LNCAP (cell line): ENCODE measurements around the gene DAPK3.

Source experiments
- TF ChIP-seq, protein P1 (sequence below): fragments of 450-650 bp; IDR thresholded peaks from 2 replicates; pipeline ENCODE4 v1.5.1; 2017; ENCODE audit warnings: mild to moderate bottlenecking

The DAPK3 gene

DNA sequence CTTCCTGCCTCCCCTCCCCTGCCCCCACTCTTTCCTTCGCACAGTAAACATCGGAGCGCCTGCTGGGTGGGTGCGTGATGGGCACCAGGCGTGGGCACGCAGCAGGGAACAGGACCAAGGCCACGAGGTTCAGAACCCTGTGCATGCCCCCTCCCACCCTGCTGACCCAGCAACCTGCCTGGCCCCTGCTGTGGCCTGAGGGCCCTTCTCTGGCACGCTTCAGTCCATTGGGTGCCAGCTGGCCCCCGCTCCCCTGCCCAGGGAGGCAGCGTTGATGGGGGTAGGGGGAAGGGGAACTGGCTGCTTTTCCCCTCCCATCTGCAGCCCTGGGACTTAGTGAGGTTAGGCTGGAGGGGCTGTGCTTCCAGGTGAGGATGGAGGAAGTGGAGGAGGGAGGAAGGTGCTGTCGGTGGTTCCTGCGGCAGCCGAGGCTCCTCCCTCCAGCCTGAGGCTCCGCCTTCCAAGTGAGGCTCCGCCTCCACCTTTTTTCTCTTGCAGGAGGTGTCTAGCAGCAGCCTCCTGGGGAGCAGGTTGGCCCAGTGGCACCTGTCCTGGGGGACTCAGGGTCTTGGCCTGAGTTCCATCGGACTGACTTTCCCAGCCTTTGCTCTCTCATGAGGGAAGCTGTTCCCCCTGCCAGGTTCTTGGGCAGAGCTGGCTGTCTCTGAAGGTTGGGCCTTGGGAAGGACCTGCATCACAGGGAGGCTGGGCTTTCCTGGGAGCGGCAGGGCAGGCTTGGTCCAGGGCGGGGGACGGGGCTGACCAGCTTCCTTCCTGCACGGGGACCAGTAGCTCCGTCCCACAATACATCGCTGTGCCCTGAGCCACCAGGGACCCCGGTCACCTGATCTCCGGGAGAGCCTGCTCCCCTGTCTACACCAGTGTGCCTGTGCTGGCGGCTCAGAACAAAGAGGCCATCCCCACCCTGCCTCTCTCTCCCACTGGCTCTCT lies 43.9 kb upstream of the DAPK3 start:
- TF ChIP-seq, protein P1, sequence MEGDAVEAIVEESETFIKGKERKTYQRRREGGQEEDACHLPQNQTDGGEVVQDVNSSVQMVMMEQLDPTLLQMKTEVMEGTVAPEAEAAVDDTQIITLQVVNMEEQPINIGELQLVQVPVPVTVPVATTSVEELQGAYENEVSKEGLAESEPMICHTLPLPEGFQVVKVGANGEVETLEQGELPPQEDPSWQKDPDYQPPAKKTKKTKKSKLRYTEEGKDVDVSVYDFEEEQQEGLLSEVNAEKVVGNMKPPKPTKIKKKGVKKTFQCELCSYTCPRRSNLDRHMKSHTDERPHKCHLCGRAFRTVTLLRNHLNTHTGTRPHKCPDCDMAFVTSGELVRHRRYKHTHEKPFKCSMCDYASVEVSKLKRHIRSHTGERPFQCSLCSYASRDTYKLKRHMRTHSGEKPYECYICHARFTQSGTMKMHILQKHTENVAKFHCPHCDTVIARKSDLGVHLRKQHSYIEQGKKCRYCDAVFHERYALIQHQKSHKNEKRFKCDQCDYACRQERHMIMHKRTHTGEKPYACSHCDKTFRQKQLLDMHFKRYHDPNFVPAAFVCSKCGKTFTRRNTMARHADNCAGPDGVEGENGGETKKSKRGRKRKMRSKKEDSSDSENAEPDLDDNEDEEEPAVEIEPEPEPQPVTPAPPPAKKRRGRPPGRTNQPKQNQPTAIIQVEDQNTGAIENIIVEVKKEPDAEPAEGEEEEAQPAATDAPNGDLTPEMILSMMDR, result no peak

DNA sequence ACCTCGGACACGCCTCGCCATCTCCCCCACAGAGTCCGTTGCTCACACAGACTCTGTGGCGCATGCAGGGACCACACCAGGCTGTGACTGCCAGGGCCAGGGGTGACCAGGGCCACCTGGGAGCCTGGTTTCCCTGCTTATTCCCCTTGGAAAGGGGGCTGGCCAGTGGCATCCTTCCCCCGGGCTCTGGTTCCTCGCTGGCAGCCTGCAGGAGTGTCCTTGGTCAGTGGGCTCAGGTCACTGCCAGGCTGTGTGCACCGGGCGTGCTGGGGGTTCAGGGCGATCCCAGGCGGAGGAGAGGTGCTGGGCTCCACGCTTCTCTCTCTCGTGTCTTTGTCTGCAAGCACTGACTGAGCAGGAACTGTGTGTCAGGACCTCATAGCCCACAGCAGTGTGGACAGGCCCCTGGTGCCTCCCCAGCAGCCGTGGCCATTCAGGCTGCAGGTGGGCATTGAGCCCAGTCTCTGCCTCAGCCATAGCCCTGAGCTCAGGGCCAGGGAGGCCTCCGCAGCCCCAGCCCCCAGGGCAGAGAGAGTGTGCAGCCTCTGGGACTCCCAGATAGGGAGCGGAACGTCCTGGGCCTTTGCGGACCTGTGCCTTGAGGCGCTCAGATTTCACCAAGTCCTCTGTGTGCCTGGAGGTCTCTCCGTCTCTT lies 43.1 kb upstream of the DAPK3 start:
- TF ChIP-seq, protein P1, result no peak

DNA sequence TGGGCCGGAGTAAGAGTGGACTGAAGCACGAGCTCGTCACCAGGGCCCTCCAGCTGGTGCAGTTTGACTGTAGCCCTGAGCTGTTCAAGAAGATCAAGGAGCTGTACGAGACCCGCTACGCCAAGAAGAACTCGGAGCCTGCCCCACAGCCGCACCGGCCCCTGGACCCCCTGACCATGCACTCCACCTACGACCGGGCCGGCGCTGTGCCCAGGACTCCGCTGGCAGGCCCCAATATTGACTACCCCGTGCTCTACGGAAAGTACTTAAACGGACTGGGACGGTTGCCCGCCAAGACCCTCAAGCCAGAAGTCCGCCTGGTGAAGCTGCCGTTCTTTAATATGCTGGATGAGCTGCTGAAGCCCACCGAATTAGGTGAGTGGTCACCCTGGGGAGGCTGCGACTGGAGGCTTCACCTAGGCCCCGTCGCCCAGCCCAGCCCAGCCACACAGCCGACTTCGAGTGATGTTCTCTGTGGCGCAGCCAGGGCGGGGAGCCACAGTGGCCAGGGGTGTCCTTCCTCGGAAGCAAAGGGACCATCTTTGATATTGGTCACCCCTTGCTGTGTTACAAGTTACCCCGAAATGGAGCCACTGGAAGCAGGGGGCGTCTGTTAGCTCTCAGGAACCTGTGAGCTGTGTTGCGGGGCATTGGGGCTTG lies 42.2 kb upstream of the DAPK3 start:
- TF ChIP-seq, protein P1, result no peak

DNA sequence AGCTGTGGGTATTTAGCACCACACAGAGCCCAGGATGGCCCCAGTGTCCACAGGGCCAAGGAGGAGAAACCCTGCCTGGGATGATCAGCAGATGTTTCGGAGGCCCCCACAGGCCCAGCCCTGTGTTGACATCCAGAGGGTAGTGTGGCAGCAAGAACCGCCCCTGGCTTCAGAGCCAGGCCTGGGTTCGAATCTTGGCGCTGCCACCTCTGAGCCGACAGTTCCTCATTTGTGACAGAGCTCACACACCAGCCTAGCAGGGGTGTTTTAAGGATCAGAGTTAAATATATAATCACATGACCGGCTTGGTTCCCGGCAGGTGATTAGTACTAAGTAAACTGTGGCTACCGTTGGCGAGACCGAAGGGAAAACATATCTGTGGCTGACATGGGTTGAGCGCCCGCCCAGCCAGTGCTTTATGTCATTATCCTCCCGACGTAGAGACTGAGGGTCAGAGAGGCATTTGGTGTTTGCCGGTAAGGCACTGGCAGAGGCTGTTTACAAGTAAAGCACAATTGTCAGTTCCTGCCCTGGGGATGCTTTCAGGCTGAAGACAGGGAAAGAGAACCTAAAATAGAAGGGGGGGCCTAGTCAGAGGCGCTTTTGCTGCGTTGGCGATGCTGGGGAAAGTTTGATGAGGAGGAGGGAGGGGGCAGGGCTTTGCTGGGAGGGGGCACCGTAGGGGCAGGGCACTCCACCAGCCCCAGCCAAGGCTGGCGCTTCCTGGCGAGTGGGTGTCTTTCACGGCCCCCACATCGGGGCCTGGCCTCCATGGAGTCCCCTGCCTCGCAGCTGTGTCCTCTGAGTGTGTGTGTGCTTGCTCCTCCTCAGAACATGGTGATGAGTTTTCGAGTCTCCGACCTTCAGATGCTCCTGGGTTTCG lies 41.4 kb upstream of the DAPK3 start:
- TF ChIP-seq, protein P1, result no peak

DNA sequence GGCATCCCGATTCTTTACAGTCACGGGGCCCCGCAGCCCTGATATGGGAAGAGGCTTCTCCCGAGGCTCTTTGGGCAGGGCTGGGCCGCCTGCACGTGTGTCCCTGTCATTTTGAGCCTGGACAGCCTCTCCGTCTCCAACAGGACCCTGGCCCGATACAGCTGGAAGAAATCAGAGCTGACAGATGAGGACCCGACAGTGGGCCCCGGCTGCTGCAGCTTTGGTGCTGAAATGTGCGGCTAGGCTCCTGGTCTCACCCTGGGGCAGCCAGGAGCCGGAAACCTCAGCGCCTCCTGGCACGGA lies 39.9 kb upstream of the DAPK3 start:
- TF ChIP-seq, protein P1, result no peak

DNA sequence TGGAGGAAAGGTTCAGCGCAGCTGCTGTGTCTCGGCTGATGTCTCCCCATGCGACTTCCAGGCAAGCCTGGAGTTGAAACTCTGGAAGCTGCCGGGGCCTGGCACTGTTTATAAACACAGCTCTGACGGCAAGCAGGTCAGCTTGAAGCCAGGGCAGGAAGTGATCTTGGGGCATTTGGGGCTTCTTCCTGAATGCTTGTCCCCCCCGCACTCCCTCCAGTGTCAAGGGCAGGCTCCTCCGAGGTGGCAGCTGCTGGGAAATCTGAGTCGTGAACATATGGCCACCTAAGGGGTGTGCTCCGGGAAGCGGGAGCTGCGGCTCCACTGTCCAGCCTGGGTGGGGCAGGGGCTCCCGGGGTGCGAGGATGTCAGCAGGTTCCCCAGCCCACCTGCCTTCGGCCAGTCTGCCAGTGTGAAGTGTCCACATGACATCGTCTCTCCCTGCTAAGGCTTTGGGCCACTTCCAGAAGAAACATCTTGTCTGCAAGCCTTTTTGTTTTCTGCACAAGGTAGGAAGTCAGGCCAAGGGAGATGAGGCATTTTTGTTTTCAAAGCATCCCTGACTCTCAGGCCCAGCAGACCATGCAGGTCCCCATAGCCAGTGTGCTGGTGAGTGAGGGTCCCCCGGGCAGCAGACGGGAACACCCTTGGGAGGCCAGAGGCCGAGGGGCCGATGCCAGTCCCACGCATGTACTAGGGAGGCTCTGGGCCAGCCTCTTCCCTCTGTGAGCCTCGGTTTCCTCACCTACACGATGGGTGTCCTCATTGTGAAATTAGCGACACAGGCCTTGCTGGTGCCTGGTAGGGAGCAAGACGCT lies 39.3 kb upstream of the DAPK3 start:
- TF ChIP-seq, protein P1, result no peak
